ENCODE data around the gene ZNF222. TPM values are rescaled to one million over a fixed set of nuclear protein-coding genes. Genes with fewer than 3 reads are reported as not detected.

Gene ZNF222
- total and polyA plus RNA-seq, 3 experiments from 2014 or later: 2.5 to 3.3 (median 3.2) TPM

DNA sequence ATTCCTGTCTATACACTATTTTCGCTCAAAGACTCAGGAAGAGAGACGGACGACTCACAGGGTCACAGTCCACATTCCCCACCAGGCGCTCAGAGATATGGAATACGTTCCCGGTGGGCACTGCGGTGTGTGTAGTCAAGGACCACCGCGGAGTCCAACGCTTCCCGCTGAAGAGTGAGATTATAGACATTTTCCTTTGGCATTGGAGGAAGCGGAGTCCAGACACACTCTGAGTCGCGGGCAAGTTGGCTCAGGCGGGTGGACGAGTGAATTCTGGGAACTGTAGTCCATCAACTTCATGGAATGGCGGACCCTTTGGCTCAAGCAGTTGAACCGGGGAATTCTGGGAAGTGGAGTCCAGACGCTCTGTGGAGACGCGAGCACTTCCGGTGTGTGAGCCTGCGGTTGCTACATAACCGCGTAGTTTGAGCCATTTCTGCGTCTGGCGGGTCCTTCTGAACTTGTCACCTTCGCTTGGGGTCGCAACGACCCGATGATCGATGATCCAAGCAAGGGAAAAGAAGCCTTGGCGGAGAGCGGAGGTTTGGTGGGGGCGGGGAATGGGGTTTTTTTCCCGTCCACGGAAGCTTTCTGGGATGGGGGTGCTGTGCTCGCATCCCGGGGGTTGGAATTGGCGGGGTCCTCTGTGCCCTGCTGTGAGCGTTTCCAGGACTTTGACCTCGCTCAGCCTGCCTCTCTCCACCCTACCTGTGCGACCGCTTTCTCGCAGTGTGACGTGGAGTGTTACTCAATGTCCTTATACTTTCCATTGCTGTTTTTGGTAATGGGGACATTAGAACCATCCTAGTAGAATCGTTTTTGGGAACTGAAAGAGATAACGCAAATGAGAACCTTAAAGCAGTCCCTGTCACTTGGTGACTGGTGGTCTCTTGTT lies 22.4 kb upstream of the ZNF222 start, which contains the start of gene ZNF230:
Gene ZNF230 (plus strand): TSS at position 392 of the 895 bp plus-strand sequence. CDS start 4,122 bp downstream, outside the sequence.
- H3K9me3 ChIP-seq (ENCODE audit: low read length): peaks cover 10% of the 10 kb centered on the region
- H3K27me3 ChIP-seq (ENCODE audit: insufficient read depth, low read length, poor library complexity, severe bottlenecking): no peaks in the 10 kb centered on the region
- POLR2A ChIA-PET: interaction anchor here (1.1 to 1.5 kb wide), 2 partner anchors 23 to 203 kb away, joined by 3 read pairs; no protein-coding TSS in a partner anchor
- Mint-ChIP-seq H3K36me3 (peaks cover 23 to 42% (median 37%) of the 10 kb centered on the region in 3 donors), H3K27me3 (no peaks in the 10 kb centered on the region), H3K4me1 (peaks cover 19 to 24% (median 23%) of the 10 kb centered on the region in 3 donors), H3K9me3 (peaks cover 30 to 40% (median 31%) of the 10 kb centered on the region in 5 donors), H3K27ac (peak within 1 kb of the TSS; percentile 88 to 99 (median 98)), H3K4me3 (peak within 1 kb of the TSS; percentile 98 to 100 (median 99))
- peaks cover 17% of the 10 kb centered on the region for H3K4me1 ChIP-seq (ENCODE audit: insufficient read depth, low read length)
- DNase-seq: peak; percentile 72 to 90 (median 81)
- CTCF ChIA-PET: interaction anchor here (0.6 kb wide), 1 partner anchor 550 kb away, joined by 3 read pairs; no protein-coding TSS in a partner anchor
- H3K27ac ChIP-seq (ENCODE audit: low read depth, low read length): peak within 1 kb of the TSS; percentile 69
- peaks cover 14% of the 10 kb centered on the region for H3K36me3 ChIP-seq (ENCODE audit: insufficient read depth, low read length)
- H3K4me3 ChIP-seq (ENCODE audit: low read length): peak within 1 kb of the TSS; percentile 85

GRCh38 chr19:44003461-44004009 lies 21.6 kb upstream of the ZNF222 start:
- ChIA-PET CTCF (interaction anchor here (0.6 kb wide), 1 partner anchor 549 kb away, joined by 3 read pairs; no protein-coding TSS in a partner anchor), POLR2A (interaction anchor here (1.1 to 1.5 kb wide), 2 partner anchors 22 to 203 kb away, joined by 3 read pairs; no protein-coding TSS in a partner anchor)
- peak overlapping the region; percentile 85 for H3K4me3 ChIP-seq (ENCODE audit: low read length)
- peaks cover 12% of the 10 kb centered on the region for H3K9me3 ChIP-seq (ENCODE audit: low read length)
- peak overlapping the region; percentile 98 to 100 (median 99) for H3K4me3 Mint-ChIP-seq
- no peaks in the 10 kb centered on the region for H3K27me3 ChIP-seq (ENCODE audit: insufficient read depth, low read length, poor library complexity, severe bottlenecking)
- peaks cover 19 to 24% (median 23%) of the 10 kb centered on the region in 3 donors for H3K4me1 Mint-ChIP-seq
- H3K27ac Mint-ChIP-seq: peak overlapping the region; percentile 88 to 99 (median 98)
- H3K36me3 ChIP-seq (ENCODE audit: insufficient read depth, low read length): peaks cover 21% of the 10 kb centered on the region
- peaks cover 29 to 40% (median 31%) of the 10 kb centered on the region in 5 donors for H3K9me3 Mint-ChIP-seq
- H3K27ac ChIP-seq (ENCODE audit: low read depth, low read length): peak overlapping the region; percentile 69
- H3K27me3 Mint-ChIP-seq: no peaks in the 10 kb centered on the region
- H3K4me1 ChIP-seq (ENCODE audit: insufficient read depth, low read length): peaks cover 17% of the 10 kb centered on the region
- DNase-seq: peak in 1 of 5 donors; percentile 14
- H3K36me3 Mint-ChIP-seq: peaks cover 27 to 42% (median 40%) of the 10 kb centered on the region in 3 donors

GRCh38 chr19:44005973-44006372 lies 19.2 kb upstream of the ZNF222 start:
- CTCF ChIA-PET: no interaction called here
- H3K9me3 Mint-ChIP-seq: peaks cover 41 to 55% (median 52%) of the 10 kb centered on the region in 5 donors
- H3K4me1 ChIP-seq (ENCODE audit: insufficient read depth, low read length): peaks cover 17% of the 10 kb centered on the region
- H3K36me3 Mint-ChIP-seq: peaks cover 48 to 64% (median 63%) of the 10 kb centered on the region in 3 donors
- no peak overlapping the region for H3K27ac ChIP-seq (ENCODE audit: low read depth, low read length)
- H3K9me3 ChIP-seq (ENCODE audit: low read length): peaks cover 32% of the 10 kb centered on the region
- no peak for DNase-seq
- no peaks in the 10 kb centered on the region for H3K27me3 Mint-ChIP-seq
- no peak overlapping the region for H3K27ac Mint-ChIP-seq
- H3K4me3 Mint-ChIP-seq: peak overlapping the region in 1 of 7 donors; percentile 49
- H3K27me3 ChIP-seq (ENCODE audit: insufficient read depth, low read length, poor library complexity, severe bottlenecking): no peaks in the 10 kb centered on the region
- H3K4me1 Mint-ChIP-seq: peaks cover 19 to 24% (median 23%) of the 10 kb centered on the region in 3 donors
- POLR2A ChIA-PET: no interaction called here
- peaks cover 43% of the 10 kb centered on the region for H3K36me3 ChIP-seq (ENCODE audit: insufficient read depth, low read length)
- no peak overlapping the region for H3K4me3 ChIP-seq (ENCODE audit: low read length)

DNA sequence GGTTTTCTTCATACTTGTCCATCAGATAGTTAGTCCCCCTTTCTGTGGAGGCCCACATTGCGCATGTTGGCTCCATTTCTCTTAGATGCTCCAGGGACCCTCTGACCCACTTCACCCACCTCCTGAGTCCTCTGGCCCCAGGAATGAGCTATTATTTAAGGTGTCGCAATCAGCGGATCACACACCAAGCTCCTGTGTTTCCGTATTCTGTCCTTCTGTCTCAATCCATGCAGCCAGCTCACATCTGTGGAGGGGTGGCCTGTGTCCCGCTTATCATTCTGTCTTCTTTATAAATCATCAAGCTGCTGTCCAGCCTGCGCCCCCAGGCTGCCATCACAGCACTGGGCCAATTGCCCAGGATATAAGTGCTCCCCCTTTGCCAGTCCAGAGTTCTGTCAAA lies 17.7 kb upstream of the ZNF222 start:
- Histone ChIP-seq H3K9me3 (ENCODE audit: low read length) (peaks cover 45% of the 10 kb centered on the region), H3K4me3 (ENCODE audit: low read length) (no peak overlapping the region), H3K27me3 (ENCODE audit: insufficient read depth, low read length, poor library complexity, severe bottlenecking) (no peaks in the 10 kb centered on the region), H3K27ac (ENCODE audit: low read depth, low read length) (no peak overlapping the region), H3K4me1 (ENCODE audit: insufficient read depth, low read length) (peaks cover 11% of the 10 kb centered on the region), H3K36me3 (ENCODE audit: insufficient read depth, low read length) (peaks cover 52% of the 10 kb centered on the region)
- CTCF ChIA-PET: no interaction called here
- H3K4me1 Mint-ChIP-seq: peaks cover 12 to 17% (median 16%) of the 10 kb centered on the region in 3 donors
- POLR2A ChIA-PET: no interaction called here
- H3K9me3 Mint-ChIP-seq: peaks cover 53 to 65% (median 63%) of the 10 kb centered on the region in 5 donors
- DNase-seq: no peak
- no peak overlapping the region for H3K27ac Mint-ChIP-seq
- peak overlapping the region in 2 of 7 donors; percentile 13 to 70 for H3K4me3 Mint-ChIP-seq
- H3K27me3 Mint-ChIP-seq: no peaks in the 10 kb centered on the region
- peaks cover 53 to 75% (median 72%) of the 10 kb centered on the region in 3 donors for H3K36me3 Mint-ChIP-seq

GRCh38 chr19:44010468-44010867 lies 14.7 kb upstream of the ZNF222 start:
- H3K27me3 ChIP-seq (ENCODE audit: insufficient read depth, low read length, poor library complexity, severe bottlenecking): no peaks in the 10 kb centered on the region
- no peak overlapping the region for H3K27ac ChIP-seq (ENCODE audit: low read depth, low read length)
- CTCF ChIA-PET: no interaction called here
- no peak overlapping the region for H3K4me3 Mint-ChIP-seq
- peaks cover 75 to 93% (median 87%) of the 10 kb centered on the region in 5 donors for H3K9me3 Mint-ChIP-seq
- DNase-seq: no peak
- POLR2A ChIA-PET: no interaction called here
- peaks cover 45% of the 10 kb centered on the region for H3K9me3 ChIP-seq (ENCODE audit: low read length)
- H3K4me1 ChIP-seq (ENCODE audit: insufficient read depth, low read length): no peaks in the 10 kb centered on the region
- no peaks in the 10 kb centered on the region for H3K27me3 Mint-ChIP-seq
- H3K36me3 ChIP-seq (ENCODE audit: insufficient read depth, low read length): peaks cover 52% of the 10 kb centered on the region
- H3K27ac Mint-ChIP-seq: no peak overlapping the region
- peaks cover 0 to 3% (median 0%) of the 10 kb centered on the region in 3 donors for H3K4me1 Mint-ChIP-seq
- H3K4me3 ChIP-seq (ENCODE audit: low read length): peak overlapping the region; percentile 0
- H3K36me3 Mint-ChIP-seq: peaks cover 54 to 86% (median 74%) of the 10 kb centered on the region in 3 donors

DNA sequence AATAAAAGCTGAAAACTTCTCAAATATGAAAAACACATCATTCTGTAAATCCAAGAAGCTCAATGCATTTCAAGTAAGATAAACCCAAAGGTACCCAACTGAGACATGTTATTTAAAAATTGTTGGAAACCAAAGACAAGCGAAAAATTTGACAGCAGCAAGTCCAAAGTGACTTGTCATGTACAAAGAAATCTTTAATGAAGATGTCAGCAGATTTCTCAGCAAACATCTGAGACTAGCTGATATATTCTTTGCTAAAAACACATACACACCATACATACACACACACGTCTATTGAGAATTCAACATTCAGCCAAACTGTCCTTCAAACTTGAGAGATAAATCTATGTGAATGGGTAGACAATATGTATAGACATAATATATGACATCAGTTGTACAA lies 5.7 kb upstream of the ZNF222 start:
- no peak overlapping the region for H3K4me3 ChIP-seq (ENCODE audit: low read length)
- CTCF ChIA-PET: no interaction called here
- Mint-ChIP-seq H3K36me3 (peaks cover 2 to 64% (median 5%) of the 10 kb centered on the region in 3 donors), H3K4me1 (peaks cover 0 to under 1% (median under 1%) of the 10 kb centered on the region in 3 donors), H3K9me3 (peaks cover 21 to 65% (median 39%) of the 10 kb centered on the region in 5 donors), H3K4me3 (no peak overlapping the region), H3K27me3 (peaks cover 11 to 36% of the 10 kb centered on the region in 2 donors), H3K27ac (no peak overlapping the region)
- H3K4me1 ChIP-seq (ENCODE audit: insufficient read depth, low read length): peaks cover under 1% of the 10 kb centered on the region
- no peaks in the 10 kb centered on the region for H3K36me3 ChIP-seq (ENCODE audit: insufficient read depth, low read length)
- no peaks in the 10 kb centered on the region for H3K27me3 ChIP-seq (ENCODE audit: insufficient read depth, low read length, poor library complexity, severe bottlenecking)
- no peak overlapping the region for H3K27ac ChIP-seq (ENCODE audit: low read depth, low read length)
- POLR2A ChIA-PET: no interaction called here
- H3K9me3 ChIP-seq (ENCODE audit: low read length): peaks cover 8% of the 10 kb centered on the region
- no peak for DNase-seq

- POLR2A ChIA-PET: no interaction called here
- peaks cover 4 to 70% (median 13%) of the 10 kb centered on the region in 3 donors for H3K36me3 Mint-ChIP-seq
- peaks cover 11 to 36% of the 10 kb centered on the region in 2 donors for H3K27me3 Mint-ChIP-seq
- peaks cover 8% of the 10 kb centered on the region for H3K9me3 ChIP-seq (ENCODE audit: low read length)
- H3K4me3 Mint-ChIP-seq: no peak overlapping the region
- H3K27ac Mint-ChIP-seq: no peak overlapping the region
- DNase-seq: no peak
- peaks cover 16 to 18% (median 18%) of the 10 kb centered on the region in 3 donors for H3K4me1 Mint-ChIP-seq
- H3K4me1 ChIP-seq (ENCODE audit: insufficient read depth, low read length): peaks cover 12% of the 10 kb centered on the region
- no peak overlapping the region for H3K27ac ChIP-seq (ENCODE audit: low read depth, low read length)
- H3K27me3 ChIP-seq (ENCODE audit: insufficient read depth, low read length, poor library complexity, severe bottlenecking): no peaks in the 10 kb centered on the region
- CTCF ChIA-PET: no interaction called here
- no peak overlapping the region for H3K4me3 ChIP-seq (ENCODE audit: low read length)
- H3K9me3 Mint-ChIP-seq: peaks cover 9 to 50% (median 30%) of the 10 kb centered on the region in 5 donors
- H3K36me3 ChIP-seq (ENCODE audit: insufficient read depth, low read length): no peaks in the 10 kb centered on the region
These were observed 4.0 kb upstream of the ZNF222 start for GRCh38 chr19:44021221-44021620.
